ENCODE measurements around the gene DIP2C.
"Not testable (repeated sequence)": the region's sequence is repeated elsewhere in the genome, so short reads cannot be mapped to it uniquely, and the experiment has no call there.

The DIP2C gene

GRCh38 chr10:530717-531116 lies 158.8 kb downstream of the DIP2C start:
- DNase-seq = no peak

GRCh38 chr10:529468-530230 lies 159.8 kb downstream of the DIP2C start:
- no peak for DNase-seq

GRCh38 chr10:528173-529165 lies 161.0 kb downstream of the DIP2C start:
- no peak for DNase-seq

GRCh38 chr10:527416-527815 lies 162.1 kb downstream of the DIP2C start:
- DNase-seq = no peak

GRCh38 chr10:526651-527312 lies 162.7 kb downstream of the DIP2C start:
- no peak for DNase-seq

- DNase-seq = no peak
These were observed 163.7 kb downstream of the DIP2C start for GRCh38 chr10:525565-526315.

GRCh38 chr10:523925-524324 lies 165.5 kb downstream of the DIP2C start:
- no peak for DNase-seq

- no peak for DNase-seq
These were observed 167.1 kb downstream of the DIP2C start for GRCh38 chr10:522350-522749.

GRCh38 chr10:521261-522250 lies 167.9 kb downstream of the DIP2C start:
- DNase-seq = no peak

- no peak for DNase-seq
These were observed 169.1 kb downstream of the DIP2C start for GRCh38 chr10:520402-520787.

- DNase-seq = no peak
These were observed 169.6 kb downstream of the DIP2C start for GRCh38 chr10:519716-520401.

GRCh38 chr10:519055-519715 lies 170.3 kb downstream of the DIP2C start:
- DNase-seq = no peak

- DNase-seq = no peak
These were observed 171.5 kb downstream of the DIP2C start for GRCh38 chr10:517872-518475.

GRCh38 chr10:517241-517830 lies 172.1 kb downstream of the DIP2C start:
- no peak for DNase-seq

GRCh38 chr10:516764-517163 lies 172.7 kb downstream of the DIP2C start:
- DNase-seq = no peak

- no peak for DNase-seq
These were observed 173.8 kb downstream of the DIP2C start for GRCh38 chr10:515674-516073.

- no peak for DNase-seq
These were observed 175.3 kb downstream of the DIP2C start for GRCh38 chr10:514137-514671.

- no peak for DNase-seq
These were observed 176.1 kb downstream of the DIP2C start for GRCh38 chr10:513393-513792.

GRCh38 chr10:512661-513060 lies 176.8 kb downstream of the DIP2C start:
- not testable (repeated sequence) for DNase-seq
